A673 (cell line): ENCODE data around the gene ARHGEF28. TPM values are rescaled to one million over a fixed set of nuclear protein-coding genes. Genes with fewer than 3 reads are reported as not detected.

Experiments
- BruUV-seq: library from RNA; stranded (reverse); fragments of 400-500 nt; replicated peaks from 2 replicates; lab custom pipeline; 2021; lab: Mats Ljungman, UMichigan
- CTCF ChIA-PET: fragments of 300-600 bp; sonication (Branson Sonifier 250); formaldehyde crosslinking; loops from one replicate; lab custom pipeline; 2022; ENCODE audit warnings: antibody characterized with exemption; lab: Charles Lee
- POLR2A ChIA-PET: fragments of 300-600 bp; sonication (Branson Sonifier 250); formaldehyde crosslinking; loops from one replicate; lab custom pipeline; 2022; ENCODE audit warnings: antibody characterized with exemption; ENCODE audit not compliant: low non-redundant PET; lab: Charles Lee
- DNase-seq: peaks from one replicate; pipeline ENCODE4 v3.0.0-alpha.2; 2015; ENCODE audit warnings: low spot score
- H3K27ac ChIP-seq: fragments of 200-600 bp; sonication (generic); 2 replicates; pipeline ENCODE4 v1.5.1; 2016; ENCODE audit warnings: mixed run types, low read depth, mild to moderate bottlenecking, mixed read lengths, antibody characterized with exemption, low read length; ENCODE audit not compliant: poor library complexity, severe bottlenecking
- H3K27me3 ChIP-seq: fragments of 200-600 bp; sonication (generic); replicated peaks from 2 replicates; pipeline ENCODE4 v1.6.1; 2017; ENCODE audit warnings: mixed run types, low read depth, mild to moderate bottlenecking, mixed read lengths, antibody characterized with exemption, low read length; ENCODE audit not compliant: insufficient read depth, poor library complexity
- H3K36me3 ChIP-seq: fragments of 200-600 bp; sonication (generic); 2 replicates; pipeline ENCODE4 v1.6.1; 2016; ENCODE audit warnings: mixed run types, mild to moderate bottlenecking, mixed read lengths, antibody characterized with exemption, low read length; ENCODE audit not compliant: insufficient read depth, poor library complexity, severe bottlenecking
- H3K4me1 ChIP-seq: fragments of 200-600 bp; sonication (generic); 2 replicates; pipeline ENCODE4 v1.6.1; 2017; ENCODE audit warnings: mixed run types, mild to moderate bottlenecking, mixed read lengths, antibody characterized with exemption, low read length; ENCODE audit not compliant: insufficient read depth, poor library complexity, severe bottlenecking
- H3K4me3 ChIP-seq: fragments of 200-600 bp; sonication (generic); 2 replicates; pipeline ENCODE4 v1.5.1; 2016; ENCODE audit warnings: low read depth, mixed run types, mild to moderate bottlenecking, mixed read lengths, low read length; ENCODE audit not compliant: poor library complexity, severe bottlenecking
- H3K9me3 ChIP-seq: fragments of 200-600 bp; sonication (generic); 2 replicates; pipeline ENCODE4 v1.6.1; 2016; ENCODE audit warnings: mixed run types, low read depth, mild to moderate bottlenecking, mixed read lengths, antibody characterized with exemption, low read length; ENCODE audit not compliant: poor library complexity, severe bottlenecking
- CTCF ChIP-seq: fragments of 300-800, 200-600 bp; sonication (generic); conservative IDR thresholded peaks from 2 replicates; pipeline ENCODE4 v1.5.1; 2017; ENCODE audit warnings: low read depth, mild to moderate bottlenecking, antibody characterized with exemption, low read length, moderate library complexity, mixed read lengths
- EZH2 ChIP-seq: fragments of 200-600 bp; sonication (generic); IDR thresholded peaks from 2 replicates; pipeline ENCODE4 v1.6.1; 2017; ENCODE audit warnings: borderline replicate concordance, low read depth, mild to moderate bottlenecking, mixed read lengths, antibody characterized with exemption, low read length; ENCODE audit not compliant: poor library complexity, severe bottlenecking
- intact Hi-C: fragments of 100-400 bp; cut with micrococcal nuclease; formaldehyde crosslinking; loops from one replicate; pipeline ENCODE4 v1.10.0; 2022; ENCODE audit not compliant: unreplicated experiment
- total RNA-seq: library from RNA; stranded (reverse); gene quantifications from 2 replicates; pipeline ENCODE4 v1.2.3, GENCODE V29; 2021

ARHGEF28 gene
- total RNA-seq, 1 experiment from 2014 or later = 3.4 TPM

GRCh38 chr5:73935719-73936118, 309.7 kb downstream of the ARHGEF28 start:
- Histone ChIP-seq H3K27ac (no peak overlapping the region), H3K9me3 (no peaks in the 10 kb centered on the region), H3K36me3 (no peaks in the 10 kb centered on the region), H3K27me3 (peaks cover 86% of the 10 kb centered on the region), H3K4me1 (no peaks in the 10 kb centered on the region), H3K4me3 (no peak overlapping the region)
- ChIA-PET POLR2A (no interaction called here), CTCF (no interaction called here)
- no peak for DNase-seq
- TF ChIP-seq CTCF (no peak), EZH2 (no peak)
- intact Hi-C loops = no loop called here
- BruUV-seq = no TSS peak

GRCh38 chr5:73938280-73938937, 312.4 kb downstream of the ARHGEF28 start:
- Histone ChIP-seq H3K27ac (no peak overlapping the region), H3K4me1 (no peaks in the 10 kb centered on the region), H3K4me3 (no peak overlapping the region), H3K27me3 (peaks cover 79% of the 10 kb centered on the region), H3K9me3 (no peaks in the 10 kb centered on the region), H3K36me3 (no peaks in the 10 kb centered on the region)
- ChIA-PET POLR2A (no interaction called here), CTCF (interaction anchor here (0.6 to 0.7 kb wide), 3 partner anchors 9 to 1112 kb away, joined by 3 to 5 read pairs (median 3); no protein-coding TSS in a partner anchor)
- intact Hi-C loops = no loop called here
- TF ChIP-seq EZH2 (no peak), CTCF (no peak)
- BruUV-seq = no TSS peak
- DNase-seq = no peak

- ChIA-PET CTCF (interaction anchor here (0.6 to 0.7 kb wide), 3 partner anchors 8 to 1111 kb away, joined by 3 to 5 read pairs (median 3); no protein-coding TSS in a partner anchor), POLR2A (no interaction called here)
- no peaks in the 10 kb centered on the region for H3K9me3 ChIP-seq
- H3K36me3 ChIP-seq = no peaks in the 10 kb centered on the region
- H3K27ac ChIP-seq = no peak overlapping the region
- intact Hi-C loops = no loop called here
- H3K27me3 ChIP-seq = peaks cover 73% of the 10 kb centered on the region
- no TSS peak for BruUV-seq
- H3K4me3 ChIP-seq = no peak overlapping the region
- TF ChIP-seq CTCF (no peak), EZH2 (no peak)
- no peak for DNase-seq
- no peaks in the 10 kb centered on the region for H3K4me1 ChIP-seq
Measured at GRCh38 chr5:73938938-73939320, 312.9 kb downstream of the ARHGEF28 start.
